Smooth muscle cell (in vitro differentiated cells): Measurements from ENCODE around the gene GPRASP3. TPM values are rescaled to one million over a fixed set of nuclear protein-coding genes. Genes with fewer than 3 reads are reported as not detected.
"Not testable (repeated sequence)": the region's sequence is repeated elsewhere in the genome, so short reads cannot be mapped to it uniquely, and the experiment has no call there.

Experiments used
- DNase-seq: peaks from one replicate; lab custom pipeline; 2025; ENCODE audit not compliant: unreplicated experiment; lab: John Stamatoyannopoulos, UW
- H2AFZ ChIP-seq: fragments of 200-600 bp; sonication (generic); 2 replicates; pipeline ENCODE4 v1.6.0; 2016; ENCODE audit warnings: antibody characterized with exemption, low read depth, mild to moderate bottlenecking
- H3F3A ChIP-seq: fragments of 200-600 bp; sonication (generic); 2 replicates; pipeline ENCODE4 v1.6.0; 2017; ENCODE audit warnings: antibody characterized with exemption, low read depth
- H3K27ac ChIP-seq: fragments of 200-600 bp; sonication (generic); 2 replicates; pipeline ENCODE4 v1.5.1; 2016; ENCODE audit warnings: low read depth, mild to moderate bottlenecking
- H3K27me3 ChIP-seq: fragments of 200-600 bp; sonication (generic); 2 replicates; pipeline ENCODE4 v1.6.1; 2016; ENCODE audit warnings: low read depth, mild to moderate bottlenecking
- H3K36me3 ChIP-seq: fragments of 200-600 bp; sonication (generic); 2 replicates; pipeline ENCODE4 v1.5.1; 2016; ENCODE audit warnings: low read depth
- H3K4me1 ChIP-seq: fragments of 200-600 bp; sonication (generic); 2 replicates; pipeline ENCODE4 v1.5.1; 2016; ENCODE audit warnings: low read depth
- H3K4me2 ChIP-seq: fragments of 200-600 bp; sonication (generic); 2 replicates; pipeline ENCODE4 v1.6.0; 2016; ENCODE audit warnings: mild to moderate bottlenecking
- H3K4me3 ChIP-seq: fragments of 200-600 bp; sonication (generic); 2 replicates; pipeline ENCODE4 v1.5.1; 2016; ENCODE audit warnings: mild to moderate bottlenecking
- H3K79me2 ChIP-seq: fragments of 200-600 bp; sonication (generic); 2 replicates; pipeline ENCODE4 v1.6.0; 2016; ENCODE audit warnings: low read depth, mild to moderate bottlenecking
- H3K9ac ChIP-seq: fragments of 200-600 bp; sonication (generic); 2 replicates; pipeline ENCODE4 v1.6.0; 2016; ENCODE audit warnings: low read depth
- H3K9me3 ChIP-seq: fragments of 200-600 bp; sonication (generic); replicated peaks from 2 replicates; pipeline ENCODE4 v1.5.1; 2016; ENCODE audit warnings: low read depth
- H4K20me1 ChIP-seq: fragments of 200-600 bp; sonication (generic); 2 replicates; pipeline ENCODE4 v1.6.0; 2016; ENCODE audit warnings: low read depth
- WGBS: methylation state at CpG from one replicate; pipeline ENCODE4 v1.1.7; 2016; ENCODE audit warnings: low lambda C conversion rate; 5-methylcytosine and 5-hydroxymethylcytosine counted together
- polyA plus RNA-seq: library from polyadenylated mRNA; unstranded; fragments of >200 nt; fragmentation: Nextera tagmentation; extraction: Ambion mirVana; gene quantifications from 2 replicates; pipeline ENCODE4 v1.2.1, GENCODE V29; 2016
- total RNA-seq: library from RNA; depleted of rRNA; stranded (reverse); fragments of >200 nt; gene quantifications from 2 replicates; pipeline ENCODE4 v1.2.3, GENCODE V29; 2014
- TF ChIP-seq, protein P1 (sequence below): fragments of 200-600 bp; sonication (generic); IDR thresholded peaks from 2 replicates; pipeline ENCODE4 v1.5.1; 2017; ENCODE audit warnings: borderline replicate concordance, mild to moderate bottlenecking, antibody characterized with exemption; ENCODE audit not compliant: insufficient read depth, poor library complexity, severe bottlenecking

GPRASP3 gene
- total and polyA plus RNA-seq, 2 experiments from 2014 or later: 2.0 to 3.2 TPM

- no peaks in the 10 kb centered on the region for H3K9me3 ChIP-seq
- no peak overlapping the region for H3K9ac ChIP-seq
- no peaks in the 10 kb centered on the region for H3K79me2 ChIP-seq
- TF ChIP-seq, protein P1, sequence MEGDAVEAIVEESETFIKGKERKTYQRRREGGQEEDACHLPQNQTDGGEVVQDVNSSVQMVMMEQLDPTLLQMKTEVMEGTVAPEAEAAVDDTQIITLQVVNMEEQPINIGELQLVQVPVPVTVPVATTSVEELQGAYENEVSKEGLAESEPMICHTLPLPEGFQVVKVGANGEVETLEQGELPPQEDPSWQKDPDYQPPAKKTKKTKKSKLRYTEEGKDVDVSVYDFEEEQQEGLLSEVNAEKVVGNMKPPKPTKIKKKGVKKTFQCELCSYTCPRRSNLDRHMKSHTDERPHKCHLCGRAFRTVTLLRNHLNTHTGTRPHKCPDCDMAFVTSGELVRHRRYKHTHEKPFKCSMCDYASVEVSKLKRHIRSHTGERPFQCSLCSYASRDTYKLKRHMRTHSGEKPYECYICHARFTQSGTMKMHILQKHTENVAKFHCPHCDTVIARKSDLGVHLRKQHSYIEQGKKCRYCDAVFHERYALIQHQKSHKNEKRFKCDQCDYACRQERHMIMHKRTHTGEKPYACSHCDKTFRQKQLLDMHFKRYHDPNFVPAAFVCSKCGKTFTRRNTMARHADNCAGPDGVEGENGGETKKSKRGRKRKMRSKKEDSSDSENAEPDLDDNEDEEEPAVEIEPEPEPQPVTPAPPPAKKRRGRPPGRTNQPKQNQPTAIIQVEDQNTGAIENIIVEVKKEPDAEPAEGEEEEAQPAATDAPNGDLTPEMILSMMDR: no peak
- no peak overlapping the region for H3K27ac ChIP-seq
- 87% methylated on average over 6 of the region's 6 CpGs for WGBS
- H2AFZ ChIP-seq: no peak overlapping the region
- no peaks in the 10 kb centered on the region for H3K4me1 ChIP-seq
- no peaks in the 10 kb centered on the region for H3K27me3 ChIP-seq
- no peak overlapping the region for H3K4me3 ChIP-seq
- no peaks in the 10 kb centered on the region for H4K20me1 ChIP-seq
- H3F3A ChIP-seq: no peaks in the 10 kb centered on the region
- DNase-seq: no peak
- no peak overlapping the region for H3K4me2 ChIP-seq
- no peaks in the 10 kb centered on the region for H3K36me3 ChIP-seq
Observed at GRCh38 chrX:102714994-102715393, 5.5 kb upstream of the GPRASP3 start.

DNA sequence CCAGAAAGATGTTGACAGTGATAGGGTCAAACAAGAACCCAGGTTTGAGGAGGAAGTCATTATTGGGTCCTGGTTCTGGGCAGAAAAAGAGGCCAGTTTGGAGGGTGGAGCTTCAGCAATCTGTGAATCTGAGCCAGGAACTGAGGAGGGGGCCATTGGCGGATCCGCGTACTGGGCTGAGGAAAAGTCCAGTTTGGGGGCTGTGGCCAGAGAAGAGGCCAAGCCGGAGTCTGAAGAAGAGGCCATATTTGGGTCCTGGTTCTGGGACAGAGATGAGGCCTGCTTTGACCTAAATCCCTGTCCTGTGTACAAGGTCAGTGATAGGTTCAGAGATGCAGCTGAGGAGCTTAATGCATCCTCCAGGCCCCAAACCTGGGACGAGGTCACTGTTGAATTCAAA lies 4.6 kb upstream of the GPRASP3 start:
- Histone ChIP-seq H2AFZ (no peak overlapping the region), H3K9ac (no peak overlapping the region), H3K36me3 (no peaks in the 10 kb centered on the region), H3F3A (no peaks in the 10 kb centered on the region), H4K20me1 (no peaks in the 10 kb centered on the region), H3K9me3 (no peaks in the 10 kb centered on the region), H3K27me3 (no peaks in the 10 kb centered on the region), H3K4me1 (no peaks in the 10 kb centered on the region), H3K27ac (no peak overlapping the region), H3K4me2 (no peak overlapping the region), H3K4me3 (no peak overlapping the region), H3K79me2 (no peaks in the 10 kb centered on the region)
- TF ChIP-seq, protein P1: no peak
- 89% methylated on average over 5 of the region's 5 CpGs for WGBS
- DNase-seq: no peak

DNA sequence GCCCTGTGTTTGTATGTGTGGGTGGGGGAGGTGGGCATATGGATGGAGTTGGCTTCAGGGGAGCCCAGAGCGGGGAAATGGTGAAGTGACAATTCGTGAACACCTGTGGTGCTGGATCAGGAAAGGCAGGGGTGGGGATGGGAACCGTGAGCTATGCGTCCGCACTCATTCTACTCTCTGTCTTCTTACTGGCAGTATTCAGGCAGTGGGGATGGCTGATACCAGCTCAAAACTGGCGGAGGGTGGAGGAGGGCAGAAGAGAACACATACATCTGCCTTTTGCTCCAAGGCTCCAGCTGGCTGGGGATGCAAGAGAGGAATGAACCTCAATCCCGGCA lies 595 bp downstream of the GPRASP3 start:
- H3F3A ChIP-seq, H3K27ac ChIP-seq, H4K20me1 ChIP-seq, H3K27me3 ChIP-seq, H3K79me2 ChIP-seq, H3K4me1 ChIP-seq, H3K9me3 ChIP-seq, DNase-seq, H2AFZ ChIP-seq, H3K36me3 ChIP-seq: not testable (repeated sequence)
- Histone ChIP-seq H3K4me2 (peak overlapping the region; percentile 79), H3K9ac (peak overlapping the region; percentile 60), H3K4me3 (peak overlapping the region; percentile 44)
- 81% methylated on average over 7 of the region's 7 CpGs for WGBS

GRCh38 chrX:102723456-102723855 lies 2.9 kb downstream of the GPRASP3 start:
- H3K9me3 ChIP-seq: no peaks in the 10 kb centered on the region
- no peaks in the 10 kb centered on the region for H4K20me1 ChIP-seq
- H3K27me3 ChIP-seq: no peaks in the 10 kb centered on the region
- no peak for DNase-seq
- WGBS: 48% methylated on average over 1 of the region's 1 CpG
- no peaks in the 10 kb centered on the region for H3K36me3 ChIP-seq
- no peak overlapping the region for H3K4me2 ChIP-seq
- no peak overlapping the region for H3K27ac ChIP-seq
- H3K4me1 ChIP-seq: no peaks in the 10 kb centered on the region
- H3F3A ChIP-seq: no peaks in the 10 kb centered on the region
- no peak overlapping the region for H3K9ac ChIP-seq
- no peak overlapping the region for H3K4me3 ChIP-seq
- no peak overlapping the region for H2AFZ ChIP-seq
- TF ChIP-seq, protein P1: no peak
- no peaks in the 10 kb centered on the region for H3K79me2 ChIP-seq
